Activated gamma-delta T cell (primary cell): ENCODE measurements around the gene WDR81.
A peak's percentile ranks its signal among the peaks of the same experiment; 100 is the strongest.
"Not testable (repeated sequence)": the region's sequence is repeated elsewhere in the genome, so short reads cannot be mapped to it uniquely, and the experiment has no call there.

Experiments used
- DNase-seq: peaks from one replicate; lab custom pipeline; 2025; lab: John Stamatoyannopoulos, UW

Gene WDR81

DNA sequence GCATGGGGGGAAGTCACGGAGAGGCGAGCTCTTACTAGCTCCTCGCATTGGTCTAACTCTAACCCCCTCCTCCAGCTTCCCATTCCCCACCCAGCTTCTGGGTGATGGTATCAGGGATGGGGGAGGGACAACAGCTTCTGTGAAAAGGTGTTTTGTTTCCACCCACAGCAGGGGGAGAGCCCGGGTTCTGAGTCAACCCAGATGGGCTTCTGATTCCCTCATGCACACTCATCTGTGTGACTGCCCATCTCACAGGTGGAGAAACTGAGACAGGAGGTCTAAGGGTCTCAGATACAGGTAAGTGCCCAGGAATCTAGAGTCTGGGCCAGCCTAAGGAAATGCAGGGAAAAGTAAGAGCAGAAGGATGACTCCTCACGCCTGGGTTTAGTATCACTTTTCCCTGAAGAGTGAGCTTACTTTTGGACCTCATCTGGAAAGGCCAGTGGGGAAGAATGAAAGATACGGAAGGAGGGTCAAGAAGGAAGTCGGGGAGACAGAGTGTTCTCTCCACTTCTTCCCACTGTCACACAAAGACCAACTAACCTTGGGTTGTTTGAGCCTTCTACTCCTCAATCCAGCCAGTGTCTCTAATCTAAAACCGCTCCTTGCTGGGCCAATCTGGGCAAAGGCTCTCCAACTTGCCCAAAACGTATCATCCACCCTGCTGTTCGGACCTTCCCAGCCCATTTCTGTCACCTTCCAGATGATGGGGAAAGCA, 11.2 kb upstream of the WDR81 start:
- no peak for DNase-seq

DNA sequence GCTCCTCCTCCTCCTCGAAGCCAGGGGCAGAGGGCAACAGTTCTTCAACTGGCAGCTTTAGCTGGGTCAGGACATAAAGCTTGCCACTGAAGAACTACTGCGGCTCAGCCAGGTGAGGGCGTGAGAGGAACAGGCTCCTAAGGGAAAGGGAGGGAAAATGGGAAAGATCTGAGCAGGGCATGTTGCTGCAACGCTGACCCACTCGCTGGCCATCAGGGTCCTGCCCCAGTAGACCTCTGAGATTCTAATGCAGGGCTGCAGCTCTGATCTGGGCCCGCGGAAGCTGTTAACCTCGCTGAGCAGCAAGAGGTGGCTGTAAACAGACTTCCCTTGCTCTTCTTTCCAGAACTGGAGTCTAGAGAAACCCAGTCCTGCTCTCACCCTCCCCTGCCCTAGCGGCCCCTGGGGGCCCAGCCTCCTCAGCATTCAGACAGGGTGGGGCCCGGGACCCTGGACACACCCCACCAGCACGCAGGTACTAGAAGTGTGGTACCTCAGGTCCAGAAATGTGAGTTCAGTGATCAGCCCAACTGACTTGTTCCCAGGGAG, 10.6 kb upstream of the WDR81 start:
- no peak for DNase-seq

DNA sequence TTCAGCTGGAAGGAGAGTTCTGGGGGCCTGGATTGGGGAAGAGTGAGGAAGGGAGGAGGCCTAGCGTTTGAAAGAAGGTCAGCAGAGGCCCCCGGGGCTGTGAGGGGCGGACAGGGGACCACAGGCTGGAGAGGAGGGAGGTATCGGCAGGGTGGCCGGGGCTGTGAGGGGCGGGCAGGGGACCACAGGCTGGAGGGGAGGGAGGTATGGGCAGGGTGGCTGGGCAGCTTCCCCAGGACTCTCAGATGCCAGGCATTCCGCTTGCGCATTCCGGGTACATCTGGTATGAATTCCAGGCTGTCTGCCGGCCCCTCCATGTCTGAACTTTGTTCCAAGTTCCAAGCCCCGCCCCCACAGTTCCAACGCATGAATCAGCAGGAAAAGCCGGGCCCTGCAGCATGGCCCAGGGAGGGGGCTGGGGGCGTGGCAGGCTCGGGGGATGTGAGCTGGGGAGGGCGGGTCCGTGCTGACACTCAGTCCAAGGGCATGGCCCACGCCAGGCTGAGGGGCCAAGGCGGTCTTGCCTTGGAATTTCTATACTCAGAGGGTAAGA, 10.0 kb upstream of the WDR81 start:
- no peak for DNase-seq

DNA sequence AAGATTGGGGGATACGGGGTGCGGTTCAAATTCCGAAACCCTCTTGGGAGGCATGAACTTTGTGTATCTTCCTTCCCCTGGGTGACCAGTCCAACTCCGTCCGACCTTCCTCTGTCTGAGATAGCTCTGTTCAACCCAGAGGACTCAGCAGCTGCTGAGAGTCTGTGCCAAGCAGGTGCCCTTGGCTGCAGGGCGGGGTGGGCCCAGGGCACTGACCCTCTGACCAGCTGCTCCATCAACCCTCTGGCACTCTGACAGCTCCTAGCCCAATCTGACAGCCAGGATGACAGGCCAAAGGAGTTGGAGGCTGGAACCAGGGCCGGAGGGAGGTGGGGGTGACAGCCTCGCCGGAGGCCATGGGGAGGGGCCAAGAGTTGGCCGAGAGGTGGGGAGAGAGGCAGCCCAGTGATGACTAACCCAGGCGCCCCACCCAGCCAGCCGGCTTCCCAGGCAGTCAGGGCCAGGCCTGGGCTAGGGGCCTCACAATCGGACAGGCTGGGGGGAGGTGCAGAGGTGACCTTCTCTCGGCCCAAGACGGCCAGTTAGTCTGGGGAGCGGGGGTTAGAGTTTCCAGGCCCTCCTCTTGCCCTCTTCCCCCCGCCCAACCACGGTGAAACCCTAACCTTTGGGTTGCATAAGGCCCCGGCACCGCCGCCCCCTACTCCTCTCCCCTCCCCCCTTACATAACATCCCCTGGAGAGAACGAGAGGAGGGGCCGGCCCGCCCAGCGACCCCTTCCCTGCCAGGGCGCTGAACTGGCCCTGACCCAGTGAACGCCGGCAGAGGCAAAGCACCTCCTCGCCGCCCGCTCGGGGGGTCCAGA, 9.3 kb upstream of the WDR81 start:
- no peak for DNase-seq

DNA sequence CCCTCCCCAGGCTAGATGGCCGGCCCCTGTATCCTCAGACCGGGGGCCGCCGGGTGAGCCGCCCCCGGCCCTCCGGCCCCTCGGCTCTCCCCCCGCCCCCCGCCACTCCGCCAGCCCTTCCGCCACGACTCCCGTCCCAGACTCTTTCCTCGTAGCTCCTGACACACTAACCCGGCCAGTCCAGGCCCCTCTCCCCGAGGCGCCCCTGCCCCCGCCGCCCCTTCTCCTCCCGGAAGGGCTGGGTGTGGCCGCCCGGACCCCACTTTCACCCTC, 8.8 kb upstream of the WDR81 start:
- no peak for DNase-seq

DNA sequence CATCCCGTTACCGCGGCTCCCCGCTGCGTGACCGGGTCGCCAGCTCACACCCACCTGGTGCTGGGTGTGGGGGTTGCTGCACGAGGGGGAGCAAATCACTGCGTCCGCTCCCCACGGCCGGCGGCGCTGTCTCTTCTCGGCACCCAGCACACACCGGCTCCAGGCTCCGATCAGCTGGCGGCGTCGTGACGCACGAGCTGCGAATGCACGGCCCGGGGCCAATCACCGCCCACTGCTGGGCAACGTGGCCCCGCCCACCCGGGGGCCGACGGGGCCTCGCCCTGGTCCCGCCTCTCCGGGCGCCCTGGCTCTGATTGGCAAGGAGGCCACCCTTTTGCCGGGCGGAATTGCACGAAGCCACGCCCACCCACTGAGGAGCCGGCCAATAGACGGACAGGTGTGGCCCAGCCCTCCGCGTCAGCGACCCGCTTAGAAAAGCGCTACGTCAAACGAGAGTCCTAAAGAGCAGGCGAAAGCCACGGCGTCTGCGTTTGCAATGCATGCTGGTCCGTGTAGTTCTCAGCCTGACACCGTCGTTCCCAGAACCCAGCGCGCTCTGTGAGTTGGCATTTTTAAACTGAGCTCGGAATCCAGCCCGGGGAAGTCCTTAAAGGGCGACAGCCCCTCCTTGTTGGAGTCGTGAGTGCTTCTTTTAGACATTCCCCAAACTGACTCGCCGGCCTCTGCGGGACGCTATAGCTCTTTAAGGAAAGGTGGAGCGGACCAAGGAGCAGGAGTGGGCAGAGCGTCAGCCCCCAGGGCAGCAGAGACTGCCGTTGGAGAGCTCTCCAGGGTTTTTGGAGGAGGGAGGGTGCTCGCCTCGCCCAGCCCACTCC, 8.2 kb upstream of the WDR81 start:
- peak; percentile 99 for DNase-seq

DNA sequence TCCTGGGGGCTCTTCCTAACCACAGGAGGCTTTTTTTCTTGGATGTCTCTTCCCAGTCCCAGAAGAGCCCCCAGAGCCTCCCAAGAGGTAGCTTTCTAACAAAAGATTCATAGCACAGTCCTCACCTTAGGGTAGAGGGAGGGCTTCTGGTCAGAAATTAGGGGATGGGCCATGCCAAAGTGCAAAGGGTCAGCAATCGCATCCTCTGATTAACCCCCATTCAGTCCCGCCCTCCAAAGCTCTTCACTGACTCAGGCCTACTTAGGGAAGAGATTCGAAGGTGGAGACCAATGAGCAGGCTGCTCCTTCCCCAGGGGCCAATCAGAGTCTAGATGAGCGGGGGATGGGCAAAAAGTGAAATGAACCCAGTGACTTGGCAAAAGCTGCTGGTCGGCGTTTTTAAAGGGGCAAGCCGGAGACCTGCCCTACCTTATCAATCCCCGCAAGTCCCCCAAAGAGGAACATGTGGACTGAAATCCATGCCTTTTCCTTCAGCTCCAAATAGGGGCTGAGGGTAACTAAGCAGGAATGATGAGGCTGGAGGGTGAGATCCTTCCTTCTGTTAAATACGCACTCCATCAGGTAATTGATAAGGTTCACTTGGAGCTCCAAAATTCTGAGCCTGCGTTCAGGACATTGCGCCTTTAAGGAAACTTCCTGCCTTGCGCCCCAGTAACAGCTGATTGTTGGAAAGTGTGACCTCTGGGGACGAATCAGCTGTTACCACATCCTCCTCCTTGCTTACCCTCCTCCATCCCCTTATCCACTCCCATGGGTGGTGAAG, 7.4 kb upstream of the WDR81 start:
- no peak for DNase-seq

DNA sequence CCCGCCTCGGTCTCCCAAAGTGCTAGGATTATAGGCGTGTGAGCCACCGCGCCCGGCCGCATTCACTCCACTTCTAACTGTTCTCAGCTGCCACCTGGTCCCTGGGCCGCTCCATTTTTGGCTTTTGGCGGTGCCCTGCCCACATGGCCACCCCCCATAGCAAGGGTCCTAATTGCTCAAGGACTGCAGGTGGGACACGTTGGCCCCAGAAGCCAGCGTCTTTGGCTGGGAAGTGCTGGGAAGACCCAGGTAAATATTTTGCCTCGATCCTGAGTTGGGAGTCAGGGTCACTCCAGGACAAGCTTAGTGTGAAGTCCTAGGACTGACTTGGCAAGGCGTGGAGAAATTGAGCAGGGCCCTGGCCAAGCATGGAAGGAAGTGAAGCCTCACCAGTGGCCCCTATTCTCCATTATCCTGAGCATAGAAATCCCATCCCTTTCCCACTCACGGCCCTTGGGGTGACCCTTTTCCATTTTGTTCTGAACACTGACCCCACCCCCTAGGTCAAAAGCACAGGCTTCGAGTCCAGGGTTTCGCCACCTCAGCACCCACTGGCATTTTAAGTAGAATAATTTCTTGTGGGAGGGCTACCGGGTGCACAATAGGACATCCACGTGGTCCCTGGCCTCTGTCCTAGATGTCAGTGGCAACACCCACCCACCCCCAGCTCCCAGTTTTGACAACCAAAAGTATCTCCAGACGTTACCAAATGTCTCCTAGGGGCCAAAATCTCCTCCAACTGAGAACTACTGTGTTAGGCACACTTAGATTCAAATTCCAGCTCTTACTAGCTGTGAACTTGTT, 5.9 kb upstream of the WDR81 start:
- no peak for DNase-seq

DNA sequence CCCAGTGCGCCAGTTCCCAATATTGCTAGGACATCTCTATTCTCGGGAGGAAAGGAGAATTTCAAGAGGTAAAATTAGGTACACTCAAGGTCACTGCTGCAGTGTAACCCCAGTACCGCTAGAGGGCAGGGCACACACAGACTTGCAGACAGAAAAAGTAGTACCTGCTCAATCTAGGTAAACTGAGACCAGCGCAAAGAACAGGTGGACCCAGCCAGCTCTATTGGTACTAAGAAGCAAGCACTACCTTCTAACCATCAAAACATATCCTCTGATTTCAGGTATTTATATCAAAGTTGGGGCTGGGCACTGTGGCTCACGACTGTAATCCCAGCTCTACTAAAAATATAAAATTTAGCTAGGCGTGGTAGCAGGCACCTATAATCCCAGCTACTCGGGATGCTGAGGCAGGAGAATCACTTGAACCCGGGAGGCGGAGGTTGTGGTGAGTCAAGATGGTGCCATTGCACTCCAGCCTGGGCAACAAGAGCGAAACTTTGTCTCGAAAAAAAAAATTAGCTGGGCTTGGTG, 3.6 kb upstream of the WDR81 start:
- no peak for DNase-seq

DNA sequence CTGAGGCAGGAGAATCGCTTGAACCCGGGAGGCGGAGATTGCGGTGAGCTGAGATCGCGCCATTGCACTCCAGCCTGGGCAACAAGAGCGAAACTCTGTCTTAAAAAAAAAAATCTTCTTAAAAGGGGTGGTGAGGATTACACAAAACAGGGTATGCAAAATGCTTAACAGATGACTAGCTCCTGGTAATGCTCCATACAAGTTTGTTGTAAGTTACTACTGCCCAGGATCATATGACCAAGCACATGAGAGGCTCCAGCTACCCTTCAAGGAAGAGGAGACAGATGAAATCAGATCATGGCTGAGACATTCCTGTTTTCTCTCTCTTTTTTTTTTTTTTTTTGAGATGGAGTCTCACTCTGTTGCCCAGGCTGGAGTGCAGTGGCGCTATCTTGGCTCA, 2.5 kb upstream of the WDR81 start:
- DNase-seq = not testable (repeated sequence)

DNA sequence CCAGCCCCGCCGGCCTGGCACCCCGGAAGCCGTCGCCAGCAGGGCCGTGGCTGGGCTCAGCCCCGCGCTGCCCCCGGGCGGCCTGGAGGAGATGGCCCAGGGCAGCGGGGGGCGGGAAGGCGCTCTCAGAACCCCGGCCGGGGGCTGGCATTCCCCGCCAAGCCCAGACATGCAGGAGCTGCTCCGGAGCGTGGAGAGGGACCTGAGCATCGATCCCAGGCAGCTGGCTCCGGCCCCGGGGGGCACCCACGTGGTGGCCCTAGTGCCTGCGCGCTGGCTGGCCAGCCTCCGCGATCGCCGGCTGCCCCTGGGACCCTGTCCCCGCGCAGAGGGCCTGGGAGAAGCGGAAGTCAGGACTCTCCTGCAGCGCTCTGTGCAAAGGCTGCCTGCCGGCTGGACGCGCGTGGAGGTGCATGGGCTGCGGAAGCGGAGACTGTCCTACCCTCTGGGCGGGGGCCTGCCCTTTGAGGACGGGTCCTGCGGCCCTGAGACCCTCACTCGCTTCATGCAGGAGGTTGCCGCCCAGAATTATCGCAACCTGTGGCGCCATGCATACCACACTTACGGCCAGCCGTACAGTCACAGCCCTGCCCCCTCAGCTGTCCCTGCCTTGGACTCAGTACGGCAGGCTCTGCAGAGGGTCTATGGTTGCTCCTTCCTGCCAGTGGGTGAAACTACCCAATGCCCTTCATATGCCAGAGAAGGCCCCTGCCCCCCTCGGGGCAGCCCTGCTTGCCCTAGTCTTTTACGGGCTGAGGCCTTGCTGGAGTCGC, 551 bp downstream of the WDR81 start:
- no peak for DNase-seq

DNA sequence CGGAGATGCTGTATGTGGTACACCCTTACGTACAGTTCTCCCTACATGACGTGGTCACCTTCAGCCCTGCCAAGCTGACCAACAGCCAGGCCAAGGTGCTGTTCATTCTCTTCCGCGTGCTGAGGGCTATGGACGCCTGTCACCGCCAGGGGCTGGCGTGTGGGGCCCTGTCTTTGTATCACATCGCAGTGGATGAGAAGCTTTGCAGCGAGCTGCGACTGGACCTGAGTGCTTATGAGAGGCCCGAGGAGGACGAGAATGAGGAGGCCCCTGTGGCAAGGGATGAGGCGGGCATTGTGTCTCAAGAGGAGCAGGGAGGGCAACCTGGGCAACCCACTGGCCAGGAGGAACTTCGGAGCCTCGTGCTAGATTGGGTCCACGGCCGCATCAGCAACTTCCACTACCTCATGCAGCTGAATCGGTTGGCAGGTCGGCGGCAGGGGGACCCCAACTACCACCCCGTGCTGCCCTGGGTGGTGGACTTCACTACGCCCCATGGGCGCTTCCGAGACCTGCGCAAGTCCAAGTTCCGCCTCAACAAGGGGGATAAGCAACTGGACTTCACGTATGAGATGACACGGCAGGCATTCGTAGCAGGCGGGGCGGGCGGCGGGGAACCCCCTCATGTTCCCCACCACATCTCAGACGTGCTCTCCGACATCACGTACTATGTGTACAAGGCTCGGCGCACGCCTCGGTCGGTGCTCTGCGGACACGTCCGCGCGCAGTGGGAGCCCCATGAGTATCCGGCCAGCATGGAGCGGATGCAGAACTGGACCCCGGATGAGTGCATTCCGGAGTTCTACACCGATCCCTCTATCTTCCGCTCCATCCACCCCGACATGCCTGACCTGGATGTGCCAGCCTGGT, 1.4 kb downstream of the WDR81 start:
- no peak for DNase-seq

DNA sequence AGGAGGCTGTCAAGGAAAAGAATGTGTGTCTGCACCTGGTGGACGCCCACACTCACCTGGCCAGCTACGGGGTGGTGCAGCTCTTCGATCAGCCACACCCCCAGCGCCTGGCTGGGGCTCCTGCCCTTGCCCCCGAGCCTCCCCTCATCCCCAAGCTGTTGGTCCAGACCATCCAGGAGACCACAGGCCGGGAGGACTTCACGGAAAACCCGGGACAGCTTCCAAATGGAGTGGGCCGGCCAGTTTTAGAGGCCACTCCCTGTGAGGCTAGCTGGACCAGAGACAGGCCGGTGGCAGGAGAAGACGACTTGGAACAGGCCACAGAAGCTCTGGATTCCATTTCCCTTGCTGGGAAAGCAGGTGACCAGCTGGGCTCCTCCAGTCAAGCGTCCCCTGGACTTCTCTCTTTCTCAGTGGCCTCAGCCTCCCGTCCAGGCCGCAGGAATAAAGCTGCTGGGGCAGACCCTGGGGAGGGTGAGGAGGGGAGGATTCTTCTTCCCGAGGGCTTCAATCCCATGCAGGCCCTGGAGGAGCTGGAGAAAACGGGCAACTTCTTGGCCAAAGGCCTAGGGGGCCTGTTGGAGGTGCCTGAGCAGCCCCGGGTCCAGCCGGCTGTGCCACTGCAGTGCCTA, 2.2 kb downstream of the WDR81 start:
- no peak for DNase-seq

DNA sequence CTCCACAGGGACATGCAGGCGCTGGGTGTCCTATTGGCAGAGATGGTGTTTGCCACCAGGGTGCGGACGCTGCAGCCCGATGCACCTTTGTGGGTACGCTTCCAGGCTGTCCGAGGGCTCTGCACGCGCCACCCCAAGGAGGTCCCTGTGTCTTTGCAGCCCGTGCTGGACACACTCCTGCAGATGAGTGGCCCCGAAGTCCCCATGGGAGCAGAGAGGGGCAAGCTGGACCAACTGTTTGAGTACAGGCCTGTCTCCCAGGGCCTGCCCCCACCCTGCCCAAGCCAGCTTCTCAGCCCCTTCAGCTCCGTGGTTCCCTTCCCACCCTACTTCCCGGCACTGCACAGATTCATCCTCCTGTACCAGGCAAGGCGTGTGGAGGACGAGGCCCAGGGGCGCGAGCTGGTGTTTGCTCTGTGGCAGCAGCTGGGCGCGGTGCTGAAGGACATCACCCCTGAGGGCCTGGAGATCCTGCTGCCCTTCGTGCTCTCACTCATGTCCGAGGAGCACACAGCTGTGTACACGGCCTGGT, 2.8 kb downstream of the WDR81 start:
- DNase-seq = no peak

DNA sequence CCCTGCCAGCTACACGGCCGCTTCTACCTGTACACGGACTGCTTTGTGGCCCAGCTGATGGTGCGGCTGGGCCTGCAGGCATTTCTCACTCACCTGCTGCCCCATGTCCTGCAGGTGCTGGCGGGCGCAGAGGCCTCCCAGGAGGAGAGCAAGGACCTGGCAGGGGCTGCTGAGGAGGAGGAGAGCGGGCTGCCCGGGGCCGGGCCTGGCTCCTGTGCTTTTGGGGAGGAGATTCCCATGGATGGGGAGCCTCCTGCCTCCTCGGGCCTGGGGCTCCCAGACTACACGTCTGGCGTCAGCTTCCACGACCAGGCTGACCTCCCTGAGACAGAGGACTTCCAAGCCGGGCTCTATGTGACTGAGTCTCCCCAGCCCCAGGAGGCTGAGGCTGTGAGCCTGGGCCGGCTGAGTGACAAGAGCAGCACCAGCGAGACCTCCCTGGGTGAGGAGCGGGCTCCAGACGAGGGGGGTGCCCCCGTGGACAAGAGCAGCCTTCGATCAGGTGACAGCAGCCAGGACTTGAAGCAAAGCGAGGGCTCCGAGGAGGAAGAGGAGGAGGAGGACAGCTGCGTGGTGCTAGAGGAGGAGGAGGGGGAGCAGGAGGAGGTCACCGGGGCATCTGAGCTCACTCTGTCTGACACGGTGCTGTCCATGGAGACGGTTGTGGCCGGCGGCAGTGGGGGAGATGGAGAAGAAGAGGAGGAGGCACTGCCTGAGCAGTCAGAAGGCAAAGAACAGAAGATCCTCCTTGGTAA, 3.5 kb downstream of the WDR81 start:
- no peak for DNase-seq

DNA sequence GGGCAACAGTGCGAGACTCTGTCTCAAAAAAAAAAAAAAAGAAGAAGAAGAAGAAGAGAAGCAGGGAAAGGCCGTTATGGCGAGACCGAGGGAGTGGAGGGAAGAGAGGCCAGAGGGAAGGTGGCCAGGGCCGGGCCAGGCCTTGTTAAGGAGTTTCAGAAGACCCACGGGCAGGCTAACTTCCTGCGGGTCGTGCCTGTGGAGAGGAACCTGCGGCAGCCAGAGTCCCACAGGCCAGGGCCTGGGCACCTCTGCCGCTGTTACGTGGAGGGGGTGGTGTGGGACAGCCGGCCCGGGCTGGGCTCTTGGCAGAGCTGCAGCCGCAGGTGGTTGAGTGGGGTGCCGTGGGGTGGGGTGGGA, 5.4 kb downstream of the WDR81 start:
- no peak for DNase-seq
